NCI-H226 (cell line): Measurements from ENCODE around the gene TBC1D22B.

Experiments used
- DNase-seq: peaks from one replicate; pipeline ENCODE4 v3.0.0-alpha.2; 2015

Gene TBC1D22B

GRCh38 chr6:37257634-37258404 lies at the start of gene TBC1D22B, which contains the start of gene TMEM217:
TBC1D22B (plus strand) TSS chr6:37257772; CDS start chr6:37257918, 146 bp downstream.
TMEM217 (minus strand) TSS chr6:37258144; CDS start chr6:37219030, 39,114 bp downstream.
- DNase-seq = peak; percentile 96

- peak; percentile 56 for DNase-seq
These were observed 49.6 kb upstream of the TBC1D22B start for GRCh38 chr6:37207903-37208456.

- DNase-seq = no peak
These were observed 48.8 kb upstream of the TBC1D22B start for GRCh38 chr6:37208793-37209192.

GRCh38 chr6:37209461-37210205 lies 47.9 kb upstream of the TBC1D22B start:
- no peak for DNase-seq

- peak; percentile 62 for DNase-seq
These were observed 47.1 kb upstream of the TBC1D22B start for GRCh38 chr6:37210313-37210968.

- no peak for DNase-seq
These were observed 45.3 kb upstream of the TBC1D22B start for GRCh38 chr6:37212268-37212667.

- DNase-seq = no peak
These were observed 39.5 kb upstream of the TBC1D22B start for GRCh38 chr6:37218061-37218460.

GRCh38 chr6:37218511-37218910 lies 39.1 kb upstream of the TBC1D22B start:
- no peak for DNase-seq

GRCh38 chr6:37221585-37222124 lies 35.9 kb upstream of the TBC1D22B start:
- DNase-seq = no peak

- DNase-seq = peak; percentile 93
These were observed 35.2 kb upstream of the TBC1D22B start for GRCh38 chr6:37222125-37222967.

- no peak for DNase-seq
These were observed 34.6 kb upstream of the TBC1D22B start for GRCh38 chr6:37222992-37223391.

GRCh38 chr6:37225350-37226169 lies 32.0 kb upstream of the TBC1D22B start:
- DNase-seq = no peak

- DNase-seq = no peak
These were observed 27.5 kb upstream of the TBC1D22B start for GRCh38 chr6:37230104-37230503.

GRCh38 chr6:37232430-37233017 lies 25.0 kb upstream of the TBC1D22B start:
- DNase-seq = no peak

- DNase-seq = no peak
These were observed 24.0 kb upstream of the TBC1D22B start for GRCh38 chr6:37233541-37233940.

GRCh38 chr6:37236921-37237320 lies 20.7 kb upstream of the TBC1D22B start:
- DNase-seq = peak; percentile 39

- DNase-seq = no peak
These were observed 19.8 kb upstream of the TBC1D22B start for GRCh38 chr6:37237789-37238188.

GRCh38 chr6:37238381-37238780 lies 19.2 kb upstream of the TBC1D22B start:
- DNase-seq = no peak

GRCh38 chr6:37239526-37239925 lies 18.0 kb upstream of the TBC1D22B start:
- DNase-seq = peak; percentile 47

- DNase-seq = peak; percentile 99
These were observed 17.4 kb upstream of the TBC1D22B start for GRCh38 chr6:37239950-37240713.
